ENCODE measurements around the gene CCDC8. TPM values are rescaled to one million over a fixed set of nuclear protein-coding genes. Genes with fewer than 3 reads are reported as not detected.
A peak's percentile ranks its signal among the peaks of the same experiment; 100 is the strongest.

CCDC8 gene
- total and polyA plus RNA-seq, 9 of the 15 experiments (the other 6 are each of a cell fraction or from before 2014, with no cell fraction given), result 0.68 to 30.8 (median 15.6) TPM

GRCh38 chr19:46413262-46414031 lies at the start of gene CCDC8 (continued):
- TF ChIP-seq HMG20A (CRISPR knock-in tag; conservative IDR thresholded peaks at IDR 0.05), result no peak
- TF ChIP-seq MCM3 (IDR thresholded peaks at IDR 0.05), result no peak
- no peak for TF ChIP-seq RBM15 (IDR thresholded peaks at IDR 0.05; ENCODE audit: insufficient read depth, low read length)
- no peak for TF ChIP-seq CCAR2 (IDR thresholded peaks at IDR 0.05; ENCODE audit: low read depth, low read length)
- no peak for TF ChIP-seq CREB3 (tag; conservative IDR thresholded peaks at IDR 0.05; ENCODE audit: low read depth)
- TF ChIP-seq SREBF1 (IDR thresholded peaks at IDR 0.05; ENCODE audit: borderline replicate concordance, low read depth, low read length), result no peak
- 0 out of 4 replicates have a peak, but pooled peaks of 1 of the 2 experiments have one; percentile 36 for TF ChIP-seq TRIM24 (IDR thresholded peaks at IDR 0.05)
- no peak for TF ChIP-seq GTF2E2 (tag; IDR thresholded peaks at IDR 0.05)
- no peak for TF ChIP-seq C11orf30 (IDR thresholded peaks at IDR 0.05; ENCODE audit: low read depth)
- no peak for TF ChIP-seq ZBTB26 (CRISPR knock-in tag; IDR thresholded peaks at IDR 0.05)
- TF ChIP-seq HINFP (tag; conservative IDR thresholded peaks at IDR 0.05; ENCODE audit: low read depth), result peak; percentile 46; the same call in 1 of the 2 replicates
- no peak for TF ChIP-seq ADNP (tag; IDR thresholded peaks at IDR 0.05)
- TF ChIP-seq NFE2L1 (tag; IDR thresholded peaks at IDR 0.05; ENCODE audit: borderline replicate concordance, low read depth), result no peak
- no peak for TF ChIP-seq STAT6 (CRISPR knock-in tag; IDR thresholded peaks at IDR 0.05)
- TF ChIP-seq NR2C2 (CRISPR knock-in tag; IDR thresholded peaks at IDR 0.05), result 0 out of 2 replicates have a peak, but pooled peaks have one; percentile 34
- peak; percentile 67 for TF ChIP-seq NR2C2 (tag; IDR thresholded peaks at IDR 0.05)
- no peak for TF ChIP-seq ZNF24 (IDR thresholded peaks at IDR 0.05)
- no peak for TF ChIP-seq ILF3 (IDR thresholded peaks at IDR 0.05; ENCODE audit: borderline replicate concordance)
- TF ChIP-seq ELK1 (CRISPR knock-in tag; IDR thresholded peaks at IDR 0.05), result no peak
- TF ChIP-seq POLR3A (IDR thresholded peaks at IDR 0.05; ENCODE audit: borderline replicate concordance, extremely low read depth, insufficient read depth, insufficient read length), result no peak
